IMR-90 (cell line): ENCODE results near the gene TGFB1. TPM values are rescaled to one million over a fixed set of nuclear protein-coding genes. Genes with fewer than 3 reads are reported as not detected.

Experiments used
- ATAC-seq: fragments of 200-7000 bp; cut with Tn5 transposase; 2 replicates; pipeline ENCODE4 v1.9.1; 2020; ENCODE audit warnings: low read depth, mild to moderate bottlenecking, moderate library complexity
- BruUV-seq: library from RNA; stranded (reverse); fragments of 400-500 nt; replicated peaks from 2 replicates; lab custom pipeline; 2021; lab: Mats Ljungman, UMichigan
- CTCF ChIA-PET: fragments of 300-600 bp; formaldehyde crosslinking; extraction: SDS; loops from one replicate; lab custom pipeline; 2021; ENCODE audit warnings: antibody characterized with exemption; lab: Yijun Ruan, JAX
- POLR2A ChIA-PET: fragments of 300-600 bp; sonication (Branson Sonifier 250); formaldehyde crosslinking; loops from one replicate; lab custom pipeline; 2022; ENCODE audit warnings: antibody characterized with exemption; ENCODE audit not compliant: unreplicated experiment; lab: Charles Lee
- DNase-seq: peaks from one replicate; pipeline ENCODE4 v3.0.0; 2013
- H2AFZ ChIP-seq: replicated peaks from 2 replicates; pipeline ENCODE3; 2013; ENCODE audit warnings: low read length, mild to moderate bottlenecking; ENCODE audit not compliant: poor library complexity
- H2AK5ac ChIP-seq: 2 replicates; pipeline ENCODE4 v1.6.1; 2013; ENCODE audit warnings: low read depth, low read length, inconsistent platforms
- H2AK9ac ChIP-seq: replicated peaks from 2 replicates; pipeline ENCODE3; 2013; ENCODE audit warnings: mild to moderate bottlenecking, low read depth, low read length, moderate library complexity; ENCODE audit not compliant: poor library complexity
- H2BK120ac ChIP-seq: 2 replicates; pipeline ENCODE4 v1.6.1; 2013; ENCODE audit warnings: low read depth, low read length, inconsistent platforms
- H2BK15ac ChIP-seq: 3 replicates; pipeline ENCODE4 v1.6.1; 2013; ENCODE audit warnings: low read depth, low read length, inconsistent platforms
- H2BK20ac ChIP-seq: 2 replicates; pipeline ENCODE4 v1.6.1; 2013; ENCODE audit warnings: low read depth, mild to moderate bottlenecking, inconsistent platforms, low read length, moderate library complexity
- H2BK5ac ChIP-seq: 2 replicates; pipeline ENCODE4 v1.6.1; 2013; ENCODE audit warnings: mild to moderate bottlenecking, low read depth, low read length, inconsistent platforms; ENCODE audit not compliant: poor library complexity, severe bottlenecking
- H3K14ac ChIP-seq: replicated peaks from 2 replicates; pipeline ENCODE4 v1.6.1; 2013; ENCODE audit warnings: low read depth, low read length, inconsistent platforms
- H3K18ac ChIP-seq: 2 replicates; pipeline ENCODE4 v1.6.1; 2013; ENCODE audit warnings: low read depth, low read length, control low read depth
- H3K23ac ChIP-seq: 2 replicates; pipeline ENCODE4 v1.6.1; 2013; ENCODE audit warnings: low read depth, low read length, inconsistent platforms
- H3K27ac ChIP-seq: 2 replicates; pipeline ENCODE4 v1.5.1; 2013; ENCODE audit warnings: mild to moderate bottlenecking, control low read depth, low read length; ENCODE audit not compliant: insufficient read depth
- H3K27me3 ChIP-seq: 2 replicates; pipeline ENCODE4 v1.6.1; 2013; ENCODE audit warnings: low read length; ENCODE audit not compliant: control insufficient read depth, insufficient read depth
- H3K36me3 ChIP-seq: 2 replicates; pipeline ENCODE4 v1.6.1; 2013; ENCODE audit warnings: low read length, mixed read lengths; ENCODE audit not compliant: control insufficient read depth, insufficient read depth
- H3K4ac ChIP-seq: 2 replicates; pipeline ENCODE4 v1.6.1; 2013; ENCODE audit warnings: low read depth, low read length, inconsistent platforms
- H3K4me1 ChIP-seq: 2 replicates; pipeline ENCODE4 v1.6.1; 2013; ENCODE audit warnings: low read length, mixed read lengths; ENCODE audit not compliant: control insufficient read depth, insufficient read depth
- H3K4me2 ChIP-seq: 2 replicates; pipeline ENCODE4 v1.6.1; 2013; ENCODE audit warnings: low read depth, mild to moderate bottlenecking, control low read depth, low read length, moderate library complexity
- H3K4me3 ChIP-seq: 2 replicates; pipeline ENCODE4 v1.5.1; 2013; ENCODE audit warnings: low read depth, mild to moderate bottlenecking, control low read depth, low read length, moderate library complexity; ENCODE audit not compliant: insufficient read depth
- H3K56ac ChIP-seq: 2 replicates; pipeline ENCODE4 v1.6.1; 2013; ENCODE audit warnings: low read length, inconsistent platforms; ENCODE audit not compliant: insufficient read depth; ENCODE audit errors: extremely low read depth
- H3K79me1 ChIP-seq, 2 experiments: 2 replicates each; pipeline ENCODE4 v1.6.1; 2013; ENCODE audit warnings: low read length in 2 of 2, inconsistent platforms in 1 of 2, low read depth in 1 of 2
- H3K9ac ChIP-seq: 2 replicates; pipeline ENCODE4 v1.6.1; 2013; ENCODE audit warnings: low read depth, low read length, control low read depth
- H3K9me1 ChIP-seq: 2 replicates; pipeline ENCODE4 v1.6.1; 2013; ENCODE audit warnings: low read length, inconsistent platforms; ENCODE audit not compliant: insufficient read depth
- H3K9me3 ChIP-seq: 2 replicates; pipeline ENCODE4 v1.6.1; 2013; ENCODE audit warnings: low read length; ENCODE audit not compliant: control insufficient read depth, insufficient read depth
- H4K20me1 ChIP-seq: 2 replicates; pipeline ENCODE4 v1.6.1; 2013; ENCODE audit warnings: low read length, inconsistent platforms; ENCODE audit not compliant: insufficient read depth
- H4K5ac ChIP-seq: 2 replicates; pipeline ENCODE4 v1.6.1; 2013; ENCODE audit warnings: mild to moderate bottlenecking, low read depth, low read length, control low read depth
- H4K8ac ChIP-seq, 2 experiments: 2 replicates each; pipeline ENCODE4 v1.6.1; 2013; ENCODE audit warnings: low read depth in 2 of 2, low read length in 2 of 2, control low read depth in 1 of 2, inconsistent platforms in 1 of 2
- H4K91ac ChIP-seq: 2 replicates; pipeline ENCODE4 v1.6.1; 2013; ENCODE audit warnings: low read depth, low read length, inconsistent platforms; ENCODE audit not compliant: insufficient read depth
- CHD1 ChIP-seq: IDR thresholded peaks from 2 replicates; pipeline ENCODE4 v1.6.1; 2012; ENCODE audit warnings: low read depth, low read length, improper control_type of control experiment
- ELK1 ChIP-seq: fragments of 150-350 bp; IDR thresholded peaks from 2 replicates; pipeline ENCODE4 v1.6.1; 2016; ENCODE audit warnings: low read depth, mild to moderate bottlenecking, low read length, moderate library complexity, borderline replicate concordance
- MAFK ChIP-seq: IDR thresholded peaks from 2 replicates; pipeline ENCODE4 v1.6.1; 2012; ENCODE audit warnings: low read depth, low read length, improper control_type of control experiment
- MAZ ChIP-seq: IDR thresholded peaks from 2 replicates; pipeline ENCODE4 v1.6.1; 2012; ENCODE audit warnings: low read depth, mild to moderate bottlenecking, low read length, improper control_type of control experiment, moderate library complexity, borderline replicate concordance
- MXI1 ChIP-seq: IDR thresholded peaks from 2 replicates; pipeline ENCODE4 v1.6.1; 2012; ENCODE audit warnings: low read depth, mild to moderate bottlenecking, low read length, moderate library complexity, borderline replicate concordance
- RAD21 ChIP-seq: IDR thresholded peaks from 2 replicates; pipeline ENCODE4 v1.6.1; 2012; ENCODE audit warnings: low read length, improper control_type of control experiment
- RCOR1 ChIP-seq: IDR thresholded peaks from 2 replicates; pipeline ENCODE4 v1.6.1; 2012; ENCODE audit warnings: mild to moderate bottlenecking, low read length, improper control_type of control experiment; ENCODE audit not compliant: insufficient replicate concordance
- WGBS, 2 experiments: methylation state at CpG; one replicate each; pipeline versions ENCODE4 v1.1.5 to v1.1.7; 2013; ENCODE audit warnings: missing lambda C conversion rate in 2 of 2; ENCODE audit not compliant: insufficient read length in 1 of 2; ENCODE audit errors: extremely low coverage in 2 of 2; 5-methylcytosine and 5-hydroxymethylcytosine counted together
- dilution Hi-C: fragments of 300-500 bp; cut with HindIII; formaldehyde crosslinking; loops from one replicate; pipeline ENCODE4 v1.14.3; 2018; ENCODE audit warnings: low sequenced_read_pairs; ENCODE audit not compliant: unreplicated experiment
- in situ Hi-C: fragments of 300-500 bp; cut with MboI; formaldehyde crosslinking; loops from 3 replicates; pipeline ENCODE4 v1.14.3; 2019; ENCODE audit warnings: low sequenced_read_pairs, inconsistent platforms, mixed read lengths
- intact Hi-C: fragments of 100-400 bp; cut with micrococcal nuclease; formaldehyde crosslinking; loops from 2 replicates; pipeline ENCODE4 v1.10.0; 2022
- polyA plus RNA-seq, 3 experiments: library from polyadenylated mRNA; depleted of rRNA; stranded (reverse); fragments of >200 nt; gene quantifications; 2 replicates each; pipeline ENCODE4 v1.2.3, GENCODE V29; 2012; ENCODE audit warnings: low replicate concordance in 1 of 3
- total RNA-seq: library from RNA; depleted of rRNA; stranded (reverse); fragments of >200 nt; gene quantifications from 2 replicates; pipeline ENCODE4 v1.2.3, GENCODE V29; 2012
- TF ChIP-seq, protein P1 (sequence below): fragments of 150-350 bp; IDR thresholded peaks from 2 replicates; pipeline ENCODE4 v1.6.1; 2017; ENCODE audit warnings: mild to moderate bottlenecking, antibody characterized with exemption, low read length, low read depth

Gene TGFB1
- total and polyA plus RNA-seq, 2 of the 4 experiments (the other 2 are of a cell fraction) = 3.2 to 26.7 TPM

DNA sequence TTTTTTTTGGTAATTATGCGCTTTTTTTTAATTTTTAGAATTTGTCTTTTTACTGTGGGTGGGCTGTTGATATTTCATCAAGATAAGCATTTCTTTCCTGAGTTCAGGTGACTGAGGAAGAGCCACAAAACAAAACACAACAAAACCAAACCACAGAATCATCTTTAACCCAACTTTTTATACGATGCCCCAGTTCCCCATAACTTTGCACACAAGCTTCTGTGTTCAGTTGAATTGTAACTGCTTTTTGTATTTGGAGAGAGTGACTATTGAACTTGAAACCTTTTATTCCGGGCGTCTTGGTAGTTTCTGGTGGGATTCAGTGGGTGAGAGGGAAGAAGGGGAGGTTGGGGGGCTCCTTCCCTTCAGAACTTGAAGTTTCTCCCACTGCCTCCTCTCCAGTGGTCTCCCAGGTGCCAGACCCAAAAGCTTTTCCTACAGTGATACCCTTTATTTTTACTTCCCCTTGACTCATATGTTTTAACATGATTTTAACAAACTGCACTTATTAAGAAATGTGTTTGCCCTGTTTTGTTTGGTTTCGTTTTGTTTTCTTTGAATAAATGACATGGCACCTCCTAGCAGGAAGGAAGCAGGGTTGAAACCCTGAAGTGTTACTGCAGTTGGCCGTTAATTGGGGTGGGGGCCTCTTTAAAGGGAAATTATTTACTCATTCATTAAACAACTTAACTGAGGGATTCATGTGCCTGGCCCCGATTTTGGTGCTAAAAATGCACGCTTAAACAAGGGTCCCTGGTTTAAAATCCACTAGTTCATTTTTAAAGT, 46.4 kb downstream of the TGFB1 start:
- POLR2A ChIA-PET = no interaction called here
- H4K5ac ChIP-seq = no peak overlapping the region
- H3K4me3 ChIP-seq = no peak overlapping the region
- H3K4me1 ChIP-seq = peaks cover 7% of the 10 kb centered on the region
- H4K91ac ChIP-seq = no peak overlapping the region
- H2BK5ac ChIP-seq = no peak overlapping the region
- no peak overlapping the region for H3K27ac ChIP-seq
- intact Hi-C loops = no loop called here
- dilution Hi-C loops = no loop called here
- H4K20me1 ChIP-seq = peaks cover 12% of the 10 kb centered on the region; the same call in 1 of the 2 replicates
- H3K18ac ChIP-seq = no peak overlapping the region
- no peaks in the 10 kb centered on the region for H3K9me3 ChIP-seq
- ATAC-seq (no peak), DNase-seq (no peak)
- peaks cover 14 to 42% of the 10 kb centered on the region in 2 experiments; a peak in 3 of 4 replicates for H3K79me1 ChIP-seq
- CTCF ChIA-PET = interaction anchor here (0.6 to 1.7 kb wide), 4 partner anchors 9 to 254 kb away, joined by 3 to 5 read pairs (median 4); no protein-coding TSS in a partner anchor
- no peak overlapping the region for H3K56ac ChIP-seq
- no peak overlapping the region for H3K23ac ChIP-seq
- no peaks in the 10 kb centered on the region for H3K27me3 ChIP-seq
- no peak overlapping the region for H2AK9ac ChIP-seq
- H2BK15ac ChIP-seq = no peak overlapping the region
- no peak overlapping the region for H2AK5ac ChIP-seq
- H3K36me3 ChIP-seq = peaks cover 45% of the 10 kb centered on the region
- H3K9ac ChIP-seq = no peak overlapping the region
- H2BK20ac ChIP-seq = no peak overlapping the region
- H3K9me1 ChIP-seq = no peaks in the 10 kb centered on the region; the same call in 1 of the 2 replicates
- H3K14ac ChIP-seq = no peak overlapping the region
- no peak overlapping the region for H3K4ac ChIP-seq
- no peak overlapping the region for H2BK120ac ChIP-seq
- TF ChIP-seq RAD21 = no peak
- TF ChIP-seq, protein P1, sequence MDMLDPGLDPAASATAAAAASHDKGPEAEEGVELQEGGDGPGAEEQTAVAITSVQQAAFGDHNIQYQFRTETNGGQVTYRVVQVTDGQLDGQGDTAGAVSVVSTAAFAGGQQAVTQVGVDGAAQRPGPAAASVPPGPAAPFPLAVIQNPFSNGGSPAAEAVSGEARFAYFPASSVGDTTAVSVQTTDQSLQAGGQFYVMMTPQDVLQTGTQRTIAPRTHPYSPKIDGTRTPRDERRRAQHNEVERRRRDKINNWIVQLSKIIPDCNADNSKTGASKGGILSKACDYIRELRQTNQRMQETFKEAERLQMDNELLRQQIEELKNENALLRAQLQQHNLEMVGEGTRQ = no peak
- no peak for TF ChIP-seq ELK1
- TF ChIP-seq CHD1 = no peak
- TF ChIP-seq MAZ = no peak
- TF ChIP-seq RCOR1 = no peak
- no peak for TF ChIP-seq MXI1
- no peak for TF ChIP-seq MAFK
- BruUV-seq = TSS peak; percentile 88
- H3K4me2 ChIP-seq = no peak overlapping the region
- in situ Hi-C loops = no loop called here
- no peak overlapping the region for H4K8ac ChIP-seq
- no peak overlapping the region for H2AFZ ChIP-seq
- 60% methylated on average over 1 of the region's 8 CpGs; no CpG with 5 or more reads in 1 of the 2 experiments for WGBS, 2 experiments
